ENCODE measurements around the gene RASGRP4. TPM values are rescaled to one million over a fixed set of nuclear protein-coding genes. Genes with fewer than 3 reads are reported as not detected.

RASGRP4 gene
- total and polyA plus RNA-seq, 2 donors (not counting 1 experiment from before 2014, with no cell fraction given) = not detected

DNA sequence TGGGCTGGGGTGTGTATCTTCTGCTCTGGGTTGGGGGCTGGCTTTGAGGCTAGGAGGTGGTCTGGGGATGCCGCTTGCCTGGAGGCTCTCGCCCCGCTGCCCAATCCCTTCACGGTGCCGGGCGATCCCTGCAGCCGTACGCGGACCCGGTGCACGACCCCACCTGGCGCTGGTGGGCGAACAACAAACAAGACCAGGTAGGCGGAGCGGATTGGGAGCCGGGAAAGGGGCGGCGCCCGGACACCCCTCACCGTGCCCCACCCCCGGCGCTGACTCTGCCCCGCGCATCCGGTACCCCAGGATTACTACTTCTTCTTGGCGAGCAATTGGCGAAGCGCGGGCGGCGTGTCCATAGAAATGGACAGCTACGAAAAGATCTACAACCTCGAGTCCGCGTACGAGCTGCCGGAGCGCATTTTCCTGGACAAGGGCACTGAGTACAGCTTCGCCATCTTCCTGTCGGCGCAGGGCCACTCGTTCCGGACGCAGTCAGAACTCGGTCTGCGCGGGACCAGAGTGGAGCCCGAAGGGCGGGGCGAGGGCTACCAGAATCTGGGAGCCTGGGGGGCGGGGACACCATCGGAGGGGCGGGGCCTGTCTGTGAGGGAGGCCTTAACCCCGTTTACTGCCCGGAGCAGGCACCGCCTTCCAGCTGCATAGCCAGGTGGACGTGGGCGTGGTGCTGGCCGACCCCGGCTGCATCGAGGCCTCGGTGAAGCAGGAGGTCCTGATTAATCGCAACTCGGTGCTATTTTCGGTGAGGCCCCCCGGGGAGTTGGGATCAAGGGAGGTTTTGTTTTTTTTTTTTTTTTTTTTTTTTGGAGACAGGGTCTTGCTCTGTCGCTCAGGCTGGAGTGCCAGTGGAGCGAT, 63.7 kb downstream of the RASGRP4 start:
- Histone ChIP-seq H2AFZ (ENCODE audit: low read length) (peak overlapping the region; percentile 82), H3K9ac (ENCODE audit: insufficient read depth, low read length) (no peak overlapping the region), H3K4me1 (ENCODE audit: control insufficient read depth, extremely low read depth, insufficient read depth, low read length) (no peaks in the 10 kb centered on the region), H3K4me2 (ENCODE audit: extremely low read depth, insufficient read depth, low read length) (peak overlapping the region; percentile 61), H3K27me3 (ENCODE audit: control insufficient read depth, insufficient read depth, low read length) (peaks cover 21% of the 10 kb centered on the region), H3K27ac (ENCODE audit: insufficient read depth, low read length) (no peak overlapping the region), H3K4me3 (replicated peaks in 1 of 4; ENCODE audit: control extremely low read depth in 1 of 4, insufficient read depth in 1 of 4, low read depth in 3 of 4, low read length in 4 of 4) (peak overlapping the region; percentile 31 to 66 (median 63)), H3K79me2 (ENCODE audit: control insufficient read depth, insufficient read depth, low read length) (no peaks in the 10 kb centered on the region), H3K9me3 (ENCODE audit: control insufficient read depth, insufficient read depth, low read depth, low read length) (no peaks in the 10 kb centered on the region), H3K36me3 (ENCODE audit: control insufficient read depth, insufficient read depth, low read length) (no peaks in the 10 kb centered on the region), H4K20me1 (ENCODE audit: control insufficient read depth, extremely low read depth, insufficient read depth, low read length) (no peaks in the 10 kb centered on the region)
- peak; percentile 30 to 54 for DNase-seq (ENCODE audit: low read depth in 2 of 2)
- TF ChIP-seq, protein P1, sequence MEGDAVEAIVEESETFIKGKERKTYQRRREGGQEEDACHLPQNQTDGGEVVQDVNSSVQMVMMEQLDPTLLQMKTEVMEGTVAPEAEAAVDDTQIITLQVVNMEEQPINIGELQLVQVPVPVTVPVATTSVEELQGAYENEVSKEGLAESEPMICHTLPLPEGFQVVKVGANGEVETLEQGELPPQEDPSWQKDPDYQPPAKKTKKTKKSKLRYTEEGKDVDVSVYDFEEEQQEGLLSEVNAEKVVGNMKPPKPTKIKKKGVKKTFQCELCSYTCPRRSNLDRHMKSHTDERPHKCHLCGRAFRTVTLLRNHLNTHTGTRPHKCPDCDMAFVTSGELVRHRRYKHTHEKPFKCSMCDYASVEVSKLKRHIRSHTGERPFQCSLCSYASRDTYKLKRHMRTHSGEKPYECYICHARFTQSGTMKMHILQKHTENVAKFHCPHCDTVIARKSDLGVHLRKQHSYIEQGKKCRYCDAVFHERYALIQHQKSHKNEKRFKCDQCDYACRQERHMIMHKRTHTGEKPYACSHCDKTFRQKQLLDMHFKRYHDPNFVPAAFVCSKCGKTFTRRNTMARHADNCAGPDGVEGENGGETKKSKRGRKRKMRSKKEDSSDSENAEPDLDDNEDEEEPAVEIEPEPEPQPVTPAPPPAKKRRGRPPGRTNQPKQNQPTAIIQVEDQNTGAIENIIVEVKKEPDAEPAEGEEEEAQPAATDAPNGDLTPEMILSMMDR (conservative IDR thresholded peaks at IDR 0.05 in 1 of 2, IDR thresholded peaks at IDR 0.05 in 1 of 2; ENCODE audit: low read depth in 1 of 2, low read length in 2 of 2) = no peak
- TF ChIP-seq EZH2 (IDR thresholded peaks at IDR 0.05; ENCODE audit: low read length, missing control alignments) = no peak

DNA sequence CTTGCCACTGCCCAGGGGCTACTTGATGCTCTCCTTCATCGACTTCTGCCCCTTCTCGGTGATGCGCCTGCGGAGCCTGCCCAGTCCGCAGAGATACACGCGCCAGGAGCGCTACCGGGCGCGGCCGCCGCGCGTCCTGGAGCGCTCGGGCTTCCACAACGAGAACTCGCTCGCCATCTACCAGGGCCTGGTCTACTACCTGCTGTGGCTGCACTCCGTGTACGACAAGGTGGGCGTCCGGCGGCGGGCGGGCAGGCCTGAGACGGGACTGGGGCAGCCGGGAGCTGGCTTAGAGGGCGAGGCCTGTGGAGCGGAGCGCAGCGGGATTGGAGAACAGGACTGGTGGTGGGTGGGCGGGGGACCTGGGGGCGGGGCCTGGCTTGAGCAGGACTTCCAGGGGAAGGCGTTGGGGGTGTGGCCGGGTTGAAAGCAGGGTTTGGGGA, 64.4 kb downstream of the RASGRP4 start:
- Histone ChIP-seq H3K27me3 (ENCODE audit: control insufficient read depth, insufficient read depth, low read length) (peaks cover 18% of the 10 kb centered on the region), H2AFZ (ENCODE audit: low read length) (peak overlapping the region; percentile 51), H3K9ac (ENCODE audit: insufficient read depth, low read length) (no peak overlapping the region), H3K27ac (ENCODE audit: insufficient read depth, low read length) (no peak overlapping the region), H3K79me2 (ENCODE audit: control insufficient read depth, insufficient read depth, low read length) (no peaks in the 10 kb centered on the region), H3K4me2 (ENCODE audit: extremely low read depth, insufficient read depth, low read length) (peak overlapping the region; percentile 68), H4K20me1 (ENCODE audit: control insufficient read depth, extremely low read depth, insufficient read depth, low read length) (no peaks in the 10 kb centered on the region), H3K4me1 (ENCODE audit: control insufficient read depth, extremely low read depth, insufficient read depth, low read length) (no peaks in the 10 kb centered on the region), H3K4me3 (replicated peaks in 1 of 4; ENCODE audit: control extremely low read depth in 1 of 4, insufficient read depth in 1 of 4, low read depth in 3 of 4, low read length in 4 of 4) (peak overlapping the region; percentile 31 to 66 (median 63)), H3K9me3 (ENCODE audit: control insufficient read depth, insufficient read depth, low read depth, low read length) (no peaks in the 10 kb centered on the region), H3K36me3 (ENCODE audit: control insufficient read depth, insufficient read depth, low read length) (no peaks in the 10 kb centered on the region)
- TF ChIP-seq EZH2 (IDR thresholded peaks at IDR 0.05; ENCODE audit: low read length, missing control alignments) = no peak
- TF ChIP-seq, protein P1 (conservative IDR thresholded peaks at IDR 0.05 in 1 of 2, IDR thresholded peaks at IDR 0.05 in 1 of 2; ENCODE audit: low read depth in 1 of 2, low read length in 2 of 2) = no peak
- peak; percentile 61 to 71 for DNase-seq (ENCODE audit: low read depth in 2 of 2)

DNA sequence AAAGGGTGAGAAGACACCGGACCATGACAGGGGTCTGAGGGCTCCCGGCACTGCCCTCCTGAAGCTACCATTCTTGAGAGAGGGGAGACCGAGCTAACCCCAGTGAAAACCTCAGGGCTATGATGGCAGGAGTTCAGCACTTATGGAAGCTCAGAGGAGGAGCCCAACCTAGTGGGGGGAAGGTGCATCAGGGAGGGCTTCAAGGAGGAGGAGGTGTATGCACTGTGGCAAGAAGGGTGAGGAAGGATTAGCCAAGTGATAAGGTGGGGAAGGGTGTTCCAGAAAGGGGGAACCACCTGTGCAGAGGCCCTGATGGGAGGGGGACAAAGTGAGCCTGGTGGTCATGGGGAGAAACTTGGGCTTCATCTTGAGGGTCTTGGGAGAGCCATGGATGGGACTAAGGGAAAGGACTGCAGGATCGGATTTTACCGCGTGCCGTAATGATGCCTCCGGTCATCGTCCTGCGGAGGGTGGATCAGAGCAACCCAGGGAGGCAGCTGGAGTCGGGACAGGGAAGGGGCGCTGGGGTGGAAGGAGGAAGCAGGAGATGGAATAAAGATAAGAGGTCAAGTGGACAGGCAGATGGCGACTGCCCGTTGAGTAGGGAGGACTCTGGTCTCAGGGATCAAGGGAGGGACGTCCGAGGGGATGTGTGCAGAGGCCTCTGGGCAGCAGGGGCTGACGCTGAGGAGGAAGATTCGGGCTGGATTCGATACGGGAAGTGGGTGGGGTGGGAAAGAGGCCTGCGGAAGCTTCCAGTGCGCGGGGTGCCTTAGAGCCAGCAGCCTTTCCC, 65.0 kb downstream of the RASGRP4 start:
- TF ChIP-seq, protein P1 (conservative IDR thresholded peaks at IDR 0.05 in 1 of 2, IDR thresholded peaks at IDR 0.05 in 1 of 2; ENCODE audit: low read depth in 1 of 2, low read length in 2 of 2) = no peak
- TF ChIP-seq EZH2 (IDR thresholded peaks at IDR 0.05; ENCODE audit: low read length, missing control alignments) = no peak
- no peaks in the 10 kb centered on the region for H3K4me1 ChIP-seq (ENCODE audit: control insufficient read depth, extremely low read depth, insufficient read depth, low read length)
- H4K20me1 ChIP-seq (ENCODE audit: control insufficient read depth, extremely low read depth, insufficient read depth, low read length) = no peaks in the 10 kb centered on the region
- H3K9me3 ChIP-seq (ENCODE audit: control insufficient read depth, insufficient read depth, low read depth, low read length) = no peaks in the 10 kb centered on the region
- H3K27me3 ChIP-seq (ENCODE audit: control insufficient read depth, insufficient read depth, low read length) = peaks cover 18% of the 10 kb centered on the region
- H3K4me3 ChIP-seq (replicated peaks in 1 of 4; ENCODE audit: control extremely low read depth in 1 of 4, insufficient read depth in 1 of 4, low read depth in 3 of 4, low read length in 4 of 4) = peak overlapping the region; percentile 29 to 66 (median 63)
- H3K79me2 ChIP-seq (ENCODE audit: control insufficient read depth, insufficient read depth, low read length) = no peaks in the 10 kb centered on the region
- H2AFZ ChIP-seq (ENCODE audit: low read length) = peak overlapping the region; percentile 51
- no peak for DNase-seq (ENCODE audit: low read depth in 2 of 2)
- H3K4me2 ChIP-seq (ENCODE audit: extremely low read depth, insufficient read depth, low read length) = peak overlapping the region; percentile 68
- H3K36me3 ChIP-seq (ENCODE audit: control insufficient read depth, insufficient read depth, low read length) = no peaks in the 10 kb centered on the region
- H3K27ac ChIP-seq (ENCODE audit: insufficient read depth, low read length) = no peak overlapping the region
- H3K9ac ChIP-seq (ENCODE audit: insufficient read depth, low read length) = no peak overlapping the region
